HCT116 (cell line): ENCODE results near the gene AP2S1. TPM values are rescaled to one million over a fixed set of nuclear protein-coding genes. Genes with fewer than 3 reads are reported as not detected.

Experiments
- ATAC-seq: fragments of 200-7000 bp; cut with Tn5 transposase; 2 replicates; pipeline ENCODE4 v1.9.1; 2020; ENCODE audit warnings: mild to moderate bottlenecking, moderate library complexity
- BruUV-seq: library from RNA; stranded (reverse); fragments of 400-500 nt; replicated peaks from 2 replicates; lab custom pipeline; 2021; lab: Mats Ljungman, UMichigan
- CTCF ChIA-PET: fragments of 300-600 bp; sonication (Branson Sonifier 250); formaldehyde crosslinking; loops from one replicate; lab custom pipeline; 2021; ENCODE audit warnings: antibody characterized with exemption; lab: Charles Lee
- POLR2A ChIA-PET: fragments of 300-600, 350-600 bp; sonication (Branson Sonifier 250); formaldehyde crosslinking; loops from one replicate; lab custom pipeline; 2021; ENCODE audit warnings: antibody characterized with exemption; lab: Charles Lee
- RAD21 ChIA-PET, 2 experiments: fragments of 300-600 bp; sonication (Branson Sonifier 250); formaldehyde crosslinking; loops; one replicate each; lab custom pipeline; 2023; ENCODE audit warnings: low total read pairs in 2 of 2; ENCODE audit not compliant: uncharacterized antibody in 2 of 2, unreplicated experiment in 2 of 2, low non-redundant PET in 1 of 2; lab: Charles Lee
- DNase-seq: peaks from one replicate; pipeline ENCODE4 v3.0.0-alpha.2; 2010; ENCODE audit warnings: low read depth, low spot score
- H2AFZ ChIP-seq: fragments of 200-600 bp; shearing (Covaris generic), sonication (generic); 2 replicates; pipeline ENCODE4 v1.6.1; 2017; ENCODE audit warnings: low read depth, mixed run types, mixed read lengths, antibody characterized with exemption, low read length; ENCODE audit not compliant: poor library complexity, severe bottlenecking
- H3K27ac ChIP-seq: 2 replicates; pipeline ENCODE4 v1.5.1; 2012; ENCODE audit warnings: low read depth, low read length
- H3K27me3 ChIP-seq: fragments of 200-600 bp; sonication (generic); 2 replicates; pipeline ENCODE4 v1.6.1; 2016; ENCODE audit warnings: mixed run types, low read length, mixed read lengths; ENCODE audit not compliant: insufficient read depth
- H3K36me3 ChIP-seq, 2 experiments: fragments of 200-500 bp in 1 of 2; fragments of 200-600 bp in 1 of 2; sonication (Bioruptor generic) in 1 of 2; sonication (generic) in 1 of 2; 2 replicates each; pipeline versions ENCODE4 v1.5.1 to v1.6.1; 2014 to 2016; ENCODE audit warnings: low read length in 2 of 2, inconsistent platforms in 1 of 2, mixed read lengths in 1 of 2, mixed run types in 1 of 2; ENCODE audit not compliant: insufficient read depth in 2 of 2, control insufficient read depth in 1 of 2
- H3K4me1 ChIP-seq, 2 experiments: fragments of 200-600 bp in 1 of 2; sonication (generic) in 1 of 2; 2 replicates each; pipeline versions ENCODE4 v1.5.1 to v1.6.1; 2012 to 2017; ENCODE audit warnings: low read length in 2 of 2, inconsistent platforms in 1 of 2, mild to moderate bottlenecking in 1 of 2, mixed read lengths in 1 of 2, mixed run types in 1 of 2, moderate library complexity in 1 of 2; ENCODE audit not compliant: insufficient read depth in 2 of 2, control insufficient read depth in 1 of 2
- H3K4me2 ChIP-seq: fragments of 200-600 bp; sonication (generic); 2 replicates; pipeline ENCODE4 v1.6.1; 2017; ENCODE audit warnings: mixed run types, low read length, mixed read lengths
- H3K4me3 ChIP-seq, 2 experiments: fragments of 200-600 bp in 1 of 2; sonication (generic) in 1 of 2; replicated peaks in 1 of 2; 2 replicates each; pipeline ENCODE4 v1.5.1; 2011 to 2016; ENCODE audit warnings: low read length in 2 of 2, control low read depth in 1 of 2, low read depth in 1 of 2, mild to moderate bottlenecking in 1 of 2, mixed read lengths in 1 of 2, mixed run types in 1 of 2
- H3K79me2 ChIP-seq: fragments of 200-600 bp; sonication (generic); 2 replicates; pipeline ENCODE4 v1.6.1; 2017; ENCODE audit warnings: mild to moderate bottlenecking, mixed run types, low read length, moderate library complexity, mixed read lengths; ENCODE audit not compliant: insufficient read depth
- H3K9ac ChIP-seq: fragments of 200-600 bp; sonication (generic); 2 replicates; pipeline ENCODE4 v1.6.1; 2016; ENCODE audit warnings: low read length, mixed read lengths
- H3K9me2 ChIP-seq: fragments of 200-600 bp; sonication (generic), shearing (Covaris generic); 2 replicates; pipeline ENCODE4 v1.6.1; 2017; ENCODE audit warnings: mixed run types, mild to moderate bottlenecking, moderate library complexity; ENCODE audit not compliant: insufficient read depth
- H3K9me3 ChIP-seq, 2 experiments: fragments of 200-500 bp in 1 of 2; fragments of 200-600 bp in 1 of 2; sonication (Bioruptor generic) in 1 of 2; sonication (generic) in 1 of 2; 2 replicates each; pipeline ENCODE4 v1.6.1; 2014 to 2017; ENCODE audit warnings: low read length in 2 of 2, mixed read lengths in 2 of 2, inconsistent platforms in 1 of 2, low read depth in 1 of 2, mild to moderate bottlenecking in 1 of 2, mixed run types in 1 of 2, moderate library complexity in 1 of 2; ENCODE audit not compliant: control insufficient read depth in 1 of 2, insufficient read depth in 1 of 2
- H4K20me1 ChIP-seq: fragments of 200-600 bp; sonication (generic), shearing (Covaris generic); 2 replicates; pipeline ENCODE4 v1.6.1; 2017; ENCODE audit warnings: mixed run types, mild to moderate bottlenecking, moderate library complexity; ENCODE audit not compliant: insufficient read depth
- CEBPB ChIP-seq: IDR thresholded peaks from 2 replicates; pipeline ENCODE4 v1.6.1; 2012; ENCODE audit warnings: low read depth
- POLR2A ChIP-seq: IDR thresholded peaks from 2 replicates; pipeline ENCODE4 v1.7.0; 2011; ENCODE audit warnings: borderline replicate concordance; ENCODE audit not compliant: insufficient read depth, insufficient read length; ENCODE audit errors: extremely low read depth
- REST ChIP-seq: IDR thresholded peaks from 2 replicates; pipeline ENCODE4 v1.6.1; 2012; ENCODE audit warnings: low read depth
- YY1 ChIP-seq: IDR thresholded peaks from 2 replicates; pipeline ENCODE4 v1.6.1; 2011; ENCODE audit warnings: low read length, low read depth, moderate library complexity, mild to moderate bottlenecking; ENCODE audit not compliant: insufficient replicate concordance; ENCODE audit errors: extremely low read depth
- ZFX ChIP-seq: fragments of 450-650 bp; IDR thresholded peaks from 2 replicates; pipeline ENCODE4 v1.6.1; 2017
- intact Hi-C: fragments of 100-400 bp; cut with micrococcal nuclease; formaldehyde crosslinking; loops from 2 replicates; pipeline ENCODE4 v1.10.0; 2022
- total RNA-seq: library from RNA; stranded (reverse); gene quantifications from one replicate; pipeline ENCODE4 v1.2.1, GENCODE V29; 2021; ENCODE audit not compliant: unreplicated experiment
- TF ChIP-seq, protein P1 (sequence below), 3 experiments: fragments of 200-600 bp in 1 of 3; sonication (generic) in 1 of 3; IDR thresholded peaks in 2 of 3; conservative IDR thresholded peaks in 1 of 3; 2 replicates each; pipeline ENCODE4 v1.5.1; 2012 to 2017; ENCODE audit warnings: low read depth in 2 of 3, low read length in 2 of 3, antibody characterized with exemption in 1 of 3, borderline replicate concordance in 1 of 3, control low read depth in 1 of 3, mild to moderate bottlenecking in 1 of 3, mixed read lengths in 1 of 3, mixed run types in 1 of 3, moderate library complexity in 1 of 3; ENCODE audit not compliant: insufficient read depth in 1 of 3

Gene AP2S1
- total RNA-seq, 1 experiment from 2014 or later, result 296 TPM

DNA sequence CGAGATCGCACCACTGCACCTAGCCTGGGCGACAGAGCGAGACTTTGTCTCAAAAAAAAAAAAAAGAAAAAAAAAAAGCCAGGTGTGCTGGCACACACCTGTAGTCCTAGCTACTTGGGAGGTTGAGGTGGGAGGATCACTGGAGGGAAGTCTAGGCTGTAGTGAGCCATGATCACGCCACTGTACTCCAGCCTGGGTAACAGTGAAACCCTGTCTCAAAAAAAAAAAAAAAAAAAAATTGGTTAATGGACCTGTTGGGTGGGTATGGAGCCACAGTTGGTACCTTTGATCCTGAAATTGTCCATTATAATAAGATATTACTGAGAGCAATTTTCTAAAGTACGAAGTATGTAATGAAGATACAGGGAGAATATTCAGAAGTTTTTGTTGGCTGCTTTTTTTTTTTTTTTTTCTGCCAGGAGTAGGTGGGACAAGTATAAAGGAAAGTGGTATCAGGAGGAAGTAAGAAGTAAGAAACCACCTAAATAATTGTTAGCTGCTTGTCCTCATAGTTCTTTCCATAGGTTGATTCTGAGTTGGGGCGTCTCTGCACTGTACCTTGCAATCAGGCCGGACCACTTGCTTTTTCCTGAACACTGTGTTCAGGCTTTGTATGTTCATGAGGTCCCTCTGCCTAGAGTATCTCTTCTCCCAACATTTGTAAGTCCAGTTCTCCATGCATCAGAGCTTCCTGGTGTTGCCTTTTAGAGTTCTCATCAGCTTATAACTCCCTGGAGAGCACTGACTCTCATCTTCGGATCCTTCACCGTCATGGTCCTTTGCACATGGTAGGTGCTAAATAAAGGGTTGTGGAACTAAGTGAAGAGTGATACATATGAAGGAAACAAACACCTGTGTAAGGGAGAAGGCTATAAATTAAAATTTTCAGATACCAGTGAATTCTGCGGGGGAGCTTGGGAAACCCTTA is 41.9 kb upstream of the AP2S1 start:
- Histone ChIP-seq H3K9me2 (no peaks in the 10 kb centered on the region), H3K79me2 (peaks cover 89% of the 10 kb centered on the region)
- POLR2A ChIA-PET, result no interaction called here

More for the DNA sequence above, 41.9 kb upstream of the AP2S1 start:
- DNase-seq, result no peak
- ChIA-PET CTCF (no interaction called here), RAD21 (no interaction called here)
- Histone ChIP-seq H3K4me2 (no peak overlapping the region), H3K9me3 (no peaks in the 10 kb centered on the region), H3K4me3 (no peak overlapping the region), H3K27me3 (no peaks in the 10 kb centered on the region), H3K4me1 (peaks cover 23 to 34% of the 10 kb centered on the region in 2 experiments), H4K20me1 (peaks cover 3% of the 10 kb centered on the region; the same call in 1 of the 2 replicates), H3K27ac (no peak overlapping the region), H2AFZ (no peak overlapping the region), H3K36me3 (no peaks in the 10 kb centered on the region), H3K9ac (no peak overlapping the region)
- intact Hi-C loops, result no loop called here
- no peak for TF ChIP-seq YY1
- TF ChIP-seq CEBPB, result no peak
- TF ChIP-seq REST, result no peak
- TF ChIP-seq, protein P1, sequence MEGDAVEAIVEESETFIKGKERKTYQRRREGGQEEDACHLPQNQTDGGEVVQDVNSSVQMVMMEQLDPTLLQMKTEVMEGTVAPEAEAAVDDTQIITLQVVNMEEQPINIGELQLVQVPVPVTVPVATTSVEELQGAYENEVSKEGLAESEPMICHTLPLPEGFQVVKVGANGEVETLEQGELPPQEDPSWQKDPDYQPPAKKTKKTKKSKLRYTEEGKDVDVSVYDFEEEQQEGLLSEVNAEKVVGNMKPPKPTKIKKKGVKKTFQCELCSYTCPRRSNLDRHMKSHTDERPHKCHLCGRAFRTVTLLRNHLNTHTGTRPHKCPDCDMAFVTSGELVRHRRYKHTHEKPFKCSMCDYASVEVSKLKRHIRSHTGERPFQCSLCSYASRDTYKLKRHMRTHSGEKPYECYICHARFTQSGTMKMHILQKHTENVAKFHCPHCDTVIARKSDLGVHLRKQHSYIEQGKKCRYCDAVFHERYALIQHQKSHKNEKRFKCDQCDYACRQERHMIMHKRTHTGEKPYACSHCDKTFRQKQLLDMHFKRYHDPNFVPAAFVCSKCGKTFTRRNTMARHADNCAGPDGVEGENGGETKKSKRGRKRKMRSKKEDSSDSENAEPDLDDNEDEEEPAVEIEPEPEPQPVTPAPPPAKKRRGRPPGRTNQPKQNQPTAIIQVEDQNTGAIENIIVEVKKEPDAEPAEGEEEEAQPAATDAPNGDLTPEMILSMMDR (IDR thresholded peaks at IDR 0.05 in 2 of 3, conservative IDR thresholded peaks at IDR 0.05 in 1 of 3; ENCODE audit: borderline replicate concordance in 1 of 3, insufficient read depth in 1 of 3, low read depth in 2 of 3, low read length in 2 of 3), result no peak
- TF ChIP-seq POLR2A, result no peak
- TF ChIP-seq ZFX, result no peak
- no TSS peak for BruUV-seq
- ATAC-seq, result no peak
